NCI-H2081 (cell line): ENCODE data around the gene CCDC157.
A peak's percentile ranks its signal among the peaks of the same experiment; 100 is the strongest.
"Not testable (repeated sequence)": the region's sequence is repeated elsewhere in the genome, so short reads cannot be mapped to it uniquely, and the experiment has no call there.

Experiments used
- DNase-seq, 2 experiments: peaks; one replicate each; lab custom pipeline; 2025; lab: John Stamatoyannopoulos, UW

Gene CCDC157

GRCh38 chr22:30326255-30326705, 30.5 kb upstream of the CCDC157 start:
- no peak for DNase-seq

DNA sequence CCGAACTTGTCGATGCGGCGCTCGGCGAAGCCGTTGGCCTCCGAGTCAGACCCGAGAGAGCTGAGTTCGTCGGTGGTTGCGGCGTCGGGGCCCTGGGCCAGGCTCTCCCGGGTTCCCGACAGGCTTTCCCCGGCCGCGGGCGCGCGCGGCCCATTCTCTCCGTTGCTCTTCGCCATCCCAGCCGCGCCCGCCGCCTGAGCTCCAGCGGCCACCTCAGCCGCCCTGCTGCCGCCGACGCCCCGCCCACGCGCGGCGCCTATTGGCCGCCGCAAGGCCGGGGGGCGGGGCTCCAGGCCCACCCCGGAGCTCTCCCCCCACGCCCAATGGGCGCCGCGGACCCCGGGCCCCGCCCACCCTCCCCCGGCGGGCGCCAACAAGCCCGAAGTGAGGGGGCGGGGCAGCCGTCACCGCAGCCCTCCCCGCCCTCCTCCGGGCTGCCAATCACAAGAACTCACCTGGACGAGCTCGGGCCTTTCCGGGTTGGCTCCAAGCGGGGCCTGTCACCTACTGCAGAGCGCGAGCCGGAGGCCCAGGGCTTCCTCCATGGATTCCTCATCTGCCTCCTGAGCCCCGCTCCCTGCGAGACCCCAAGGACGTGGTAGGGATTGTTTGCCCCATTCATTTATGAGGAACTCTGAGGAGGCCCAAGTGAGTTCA, 30.0 kb upstream of the CCDC157 start, which contains the start of gene TBC1D10A:
Gene TBC1D10A, minus strand, starts transcription at position 236 of the 657 bp plus-strand sequence. Its CDS starts 60 bp downstream, at position 176.
- DNase-seq = peak; percentile 86 to 89

DNA sequence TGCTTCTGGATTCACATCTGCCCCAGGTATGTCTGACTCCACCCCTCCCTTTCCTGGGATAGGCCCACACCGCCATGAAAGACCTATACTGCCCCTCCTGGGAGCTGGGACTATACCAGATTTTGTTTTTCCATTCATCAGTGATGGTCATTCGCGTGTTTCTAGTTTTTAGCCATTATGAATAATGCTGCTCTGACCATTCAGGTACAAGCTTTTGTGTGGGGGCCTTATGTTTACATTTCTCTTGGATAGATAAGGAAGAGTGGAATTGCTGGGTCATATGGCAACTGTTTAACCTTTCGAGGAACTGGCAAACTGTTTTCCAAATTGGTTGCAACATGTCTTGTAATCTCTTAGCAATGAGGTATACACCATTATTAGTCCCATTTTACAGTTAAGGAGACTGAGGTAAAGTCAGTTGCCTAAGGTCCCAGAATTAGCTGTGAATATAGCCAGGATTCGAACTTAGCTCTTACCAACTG, 28.9 kb upstream of the CCDC157 start:
- no peak for DNase-seq

DNA sequence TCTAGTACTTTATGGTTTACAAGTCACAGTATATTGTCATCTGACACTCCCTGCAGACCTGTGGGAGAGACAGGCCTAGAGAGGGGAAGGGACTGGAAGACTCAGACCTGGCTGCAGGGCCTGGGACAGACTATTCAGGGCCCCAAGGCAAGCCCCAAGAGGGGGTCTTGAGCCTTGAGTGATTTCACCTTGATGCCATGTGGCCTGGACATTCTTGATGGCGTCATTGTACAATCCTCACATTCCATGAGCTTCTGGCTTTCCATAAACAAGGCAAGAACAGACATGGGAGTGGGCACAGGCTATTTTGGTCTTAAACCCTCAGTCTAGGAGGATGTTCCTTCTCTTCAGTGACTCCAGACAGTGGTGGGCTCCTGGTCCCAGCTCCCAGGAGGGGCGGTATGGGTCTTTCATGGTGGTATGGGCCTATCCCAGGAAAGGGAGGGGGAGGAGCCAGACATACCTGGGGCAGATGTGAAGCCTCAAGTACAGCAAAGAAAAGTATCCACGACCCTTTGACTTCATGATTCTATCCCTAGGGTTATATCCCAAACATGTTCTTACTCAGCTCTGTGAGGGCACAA, 28.2 kb upstream of the CCDC157 start:
- no peak for DNase-seq

- DNase-seq = no peak
These were observed 24.3 kb upstream of the CCDC157 start for GRCh38 chr22:30332551-30332950.

DNA sequence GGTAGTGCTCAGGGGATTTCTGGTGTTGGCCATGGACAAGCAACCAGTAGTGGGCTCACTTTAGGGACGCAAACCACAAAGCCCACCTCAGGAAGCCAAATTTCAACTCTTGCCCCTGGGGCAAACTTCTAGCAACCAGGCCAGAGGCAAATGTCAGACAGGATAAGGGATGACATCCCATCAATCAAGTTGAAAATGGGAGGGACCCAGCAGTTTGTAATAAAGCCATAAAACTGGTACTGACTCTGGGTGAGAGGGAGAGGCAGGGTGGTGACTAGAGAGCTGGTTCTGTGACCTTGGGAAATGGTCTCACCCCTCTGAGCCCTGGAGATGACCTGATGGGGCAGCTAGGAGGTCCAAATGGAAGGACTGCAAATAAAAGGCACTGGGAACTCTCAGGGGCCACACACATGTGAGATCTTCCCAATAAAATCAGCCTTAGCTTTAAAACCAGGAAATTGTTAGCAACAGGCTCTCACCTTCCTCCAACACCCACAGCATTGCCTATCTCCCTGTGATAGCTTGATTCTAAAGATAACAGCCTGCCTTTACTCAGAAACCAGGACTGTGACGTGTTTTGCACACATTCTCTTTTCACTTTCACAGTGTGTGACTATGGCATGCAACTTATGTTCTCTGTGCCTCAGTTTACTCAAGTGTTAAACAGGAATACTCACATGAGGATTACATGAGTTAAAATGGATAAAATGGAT, 23.7 kb upstream of the CCDC157 start:
- no peak for DNase-seq

- no peak for DNase-seq
These were observed 23.1 kb upstream of the CCDC157 start for GRCh38 chr22:30333707-30334087.

- DNase-seq = no peak
These were observed 22.2 kb upstream of the CCDC157 start for GRCh38 chr22:30334646-30335045.

DNA sequence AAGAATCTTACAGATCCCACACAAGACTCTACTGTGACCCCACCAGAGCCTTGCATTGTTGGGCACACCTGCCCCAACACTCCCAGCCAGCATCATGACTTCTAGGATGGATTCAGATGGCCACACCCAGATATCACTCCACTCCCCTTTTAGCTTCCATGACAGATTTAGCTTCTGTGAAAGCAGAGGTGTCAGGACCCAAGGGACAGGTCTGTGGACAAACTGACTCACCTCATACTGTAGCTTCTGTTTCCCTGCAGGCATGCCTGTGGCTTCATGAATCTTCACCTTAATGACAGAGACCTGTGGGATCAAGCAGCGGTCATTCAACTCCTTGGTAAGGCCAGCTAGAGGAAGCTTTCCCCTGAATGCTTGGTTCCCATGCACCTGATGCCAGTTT, 21.6 kb upstream of the CCDC157 start:
- no peak for DNase-seq

- DNase-seq = no peak
These were observed 19.9 kb upstream of the CCDC157 start for GRCh38 chr22:30336752-30337460.

- DNase-seq = no peak
These were observed 19.4 kb upstream of the CCDC157 start for GRCh38 chr22:30337461-30337778.

DNA sequence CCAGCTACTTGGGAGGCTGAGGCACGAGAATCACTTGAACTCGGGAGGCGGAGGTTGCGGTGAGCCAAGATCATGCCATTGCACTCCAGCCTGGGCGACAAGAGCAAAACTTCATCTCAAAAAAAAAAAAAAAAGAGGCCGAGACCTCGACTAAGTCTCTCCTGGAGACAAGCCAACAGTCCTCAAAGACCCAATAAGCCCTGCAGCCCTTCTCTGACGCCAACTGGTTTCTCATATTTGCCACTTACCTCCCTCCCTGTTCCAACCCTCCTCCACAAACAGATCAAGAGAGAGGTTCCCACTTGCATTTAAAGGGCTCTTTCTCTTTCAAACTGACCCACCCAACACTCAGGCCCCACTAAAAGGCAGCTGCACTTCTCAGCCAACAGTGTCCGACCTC, 18.5 kb upstream of the CCDC157 start:
- DNase-seq = not testable (repeated sequence)

GRCh38 chr22:30338802-30339201, 18.0 kb upstream of the CCDC157 start:
- DNase-seq = no peak

DNA sequence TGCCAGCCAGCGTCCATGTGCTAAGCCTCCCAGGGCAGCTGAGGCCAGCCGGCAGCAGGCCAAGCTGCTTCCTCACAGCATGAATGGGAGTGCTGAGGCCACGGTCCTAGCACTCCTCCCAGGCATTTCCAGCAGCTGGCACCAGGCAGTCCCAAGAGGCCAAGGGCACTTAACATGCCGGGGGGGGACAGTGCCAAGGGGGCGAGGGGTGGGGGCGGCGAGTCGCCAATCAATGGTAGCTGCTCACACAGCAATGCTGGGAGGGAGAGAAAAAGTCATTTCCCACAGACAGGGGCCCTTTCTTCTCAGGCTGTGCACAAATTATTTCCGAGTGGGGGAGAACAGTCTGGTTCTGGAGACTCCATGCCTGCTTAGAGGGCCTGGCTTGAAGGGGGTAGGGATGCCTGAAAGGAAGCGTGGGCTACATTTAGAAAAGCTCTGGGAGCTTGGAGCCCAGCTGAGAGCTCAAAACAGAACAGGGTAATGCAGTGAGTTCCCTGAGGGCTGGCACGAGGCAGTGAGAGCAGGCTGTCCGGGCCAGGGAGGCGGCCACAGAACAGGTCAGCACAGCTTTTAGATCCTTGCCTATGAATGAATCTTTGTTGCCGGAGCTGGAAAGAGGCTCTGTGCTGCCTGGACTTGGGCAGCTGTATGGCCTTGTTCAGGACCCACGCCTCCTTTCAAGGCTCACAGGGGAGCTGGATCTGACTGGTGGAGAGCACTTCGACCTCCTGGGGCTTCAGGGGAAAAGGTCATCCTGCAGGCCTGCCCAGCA, 15.7 kb upstream of the CCDC157 start:
- DNase-seq = no peak

DNA sequence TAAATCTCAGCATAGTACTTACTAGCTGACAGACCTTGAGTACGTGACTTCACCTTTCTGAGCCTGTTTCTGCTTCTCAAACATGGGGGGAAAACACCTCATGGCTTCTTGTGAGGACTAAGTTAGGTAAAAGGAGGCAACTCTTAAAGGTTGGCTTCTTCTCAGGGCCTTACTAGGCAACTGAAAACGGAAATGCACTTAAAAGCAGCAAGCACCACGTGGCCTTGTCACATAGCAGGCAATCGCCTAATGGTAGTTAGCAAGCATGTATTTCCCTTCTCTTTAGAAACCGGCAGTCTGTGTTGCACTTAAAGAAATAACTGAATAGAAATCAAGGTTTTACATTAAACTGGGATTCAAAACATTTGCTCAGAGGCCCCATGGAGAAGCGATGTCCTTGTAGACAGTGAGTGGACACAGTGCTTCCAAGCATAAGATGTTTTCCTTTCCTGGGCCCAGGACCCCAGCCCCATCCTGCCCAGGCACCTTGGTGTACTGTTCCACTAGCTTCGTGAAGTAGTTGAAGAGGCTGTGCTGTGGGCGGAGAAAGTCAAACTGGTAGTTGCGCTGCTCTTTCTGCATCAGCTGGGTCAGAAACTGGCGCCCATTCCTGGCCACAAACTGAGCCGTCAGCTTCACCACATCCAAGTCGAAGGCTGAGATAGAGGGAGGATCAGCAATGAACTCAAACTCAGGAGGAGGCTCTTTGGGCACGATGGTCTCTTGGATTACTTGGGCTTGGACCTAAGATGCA, 12.2 kb upstream of the CCDC157 start:
- DNase-seq = no peak

- DNase-seq = no peak
These were observed 9.4 kb upstream of the CCDC157 start for GRCh38 chr22:30347255-30347892.

DNA sequence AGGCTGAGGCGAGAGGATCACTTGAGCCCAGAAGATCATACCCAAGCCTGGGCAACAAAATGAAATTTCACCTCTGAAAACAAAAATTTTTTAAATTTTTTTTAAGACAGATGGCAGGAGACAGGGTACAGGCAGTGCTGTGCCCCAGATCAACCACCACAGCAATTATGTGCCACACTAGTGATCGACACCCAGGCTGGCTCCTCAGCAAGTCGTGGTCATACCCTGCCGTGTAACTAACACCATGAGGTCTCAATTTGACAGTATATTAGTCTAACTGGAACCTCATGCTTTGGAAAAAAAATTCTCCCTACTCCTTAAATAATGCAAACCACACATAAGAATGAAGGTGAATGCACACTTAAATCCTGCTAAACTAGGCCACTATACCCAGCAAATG, 8.4 kb upstream of the CCDC157 start:
- no peak for DNase-seq

- no peak for DNase-seq
These were observed 8.0 kb upstream of the CCDC157 start for GRCh38 chr22:30348809-30349208.

DNA sequence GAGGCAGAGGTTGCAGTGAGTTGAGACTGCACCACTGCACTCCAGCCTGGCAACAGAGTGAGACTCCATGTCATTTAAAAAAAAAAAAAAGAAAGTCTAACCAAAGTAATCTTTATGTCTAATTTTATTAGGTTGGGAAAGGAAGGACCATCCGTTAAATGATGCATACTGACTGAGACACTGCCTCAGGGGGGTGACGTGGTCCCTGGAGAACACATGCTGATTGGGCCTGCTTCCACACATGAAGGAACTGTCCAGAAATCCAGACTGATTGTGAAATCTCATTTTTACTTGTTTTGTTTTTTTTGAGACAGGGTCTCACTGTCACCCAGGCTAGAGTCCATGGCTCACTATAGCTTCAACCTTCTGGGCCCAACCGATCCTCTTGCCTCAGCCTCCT, 5.6 kb upstream of the CCDC157 start:
- no peak for DNase-seq

GRCh38 chr22:30354644-30355043, 2.2 kb upstream of the CCDC157 start:
- no peak for DNase-seq

DNA sequence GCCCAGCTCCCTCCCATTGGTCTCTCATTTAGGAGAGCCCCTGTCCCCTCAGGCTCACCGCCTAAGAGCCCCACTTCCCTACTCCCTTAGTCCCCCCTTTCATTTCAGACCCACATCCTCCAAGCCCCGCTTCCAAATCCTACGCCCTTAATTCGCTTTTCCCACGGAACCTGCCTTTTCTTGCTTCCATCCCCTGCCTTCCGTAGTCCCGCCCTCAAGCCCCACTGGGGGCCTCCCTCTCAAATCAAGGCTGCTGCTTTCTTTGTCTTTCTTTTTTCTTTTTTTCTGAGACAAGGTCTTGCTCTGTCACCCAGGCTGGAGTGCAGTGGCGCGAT, 396 bp downstream of the CCDC157 start:
- no peak for DNase-seq
